H9 (cell line): Measurements from ENCODE around the gene CRYGA. TPM values are rescaled to one million over a fixed set of nuclear protein-coding genes. Genes with fewer than 3 reads are reported as not detected.

Experiments used
- DNase-seq: peaks from one replicate; pipeline ENCODE4 v3.0.0-alpha.2; 2017
- H2AFZ ChIP-seq: one replicate; pipeline ENCODE4 v1.6.1; 2013; ENCODE audit warnings: mild to moderate bottlenecking, low read length, control low read depth, moderate library complexity
- H2AK5ac ChIP-seq: 2 replicates; pipeline ENCODE4 v1.6.1; 2013; ENCODE audit warnings: low read length, control low read depth, mixed read lengths; ENCODE audit not compliant: insufficient read length
- H2BK120ac ChIP-seq: one replicate; pipeline ENCODE4 v1.6.1; 2013; ENCODE audit warnings: low read depth, mild to moderate bottlenecking, low read length, control low read depth, inconsistent platforms; ENCODE audit not compliant: poor library complexity, severe bottlenecking
- H2BK12ac ChIP-seq: 2 replicates; pipeline ENCODE4 v1.6.1; 2013; ENCODE audit warnings: low read length, control low read depth, mixed read lengths, low read depth; ENCODE audit not compliant: insufficient read length
- H2BK15ac ChIP-seq: 2 replicates; pipeline ENCODE4 v1.6.1; 2013; ENCODE audit warnings: low read depth, low read length, control low read depth
- H2BK20ac ChIP-seq: one replicate; pipeline ENCODE4 v1.6.1; 2013; ENCODE audit warnings: low read depth, mild to moderate bottlenecking, low read length, control low read depth, inconsistent platforms; ENCODE audit not compliant: poor library complexity, severe bottlenecking
- H2BK5ac ChIP-seq: 2 replicates; pipeline ENCODE4 v1.6.1; 2013; ENCODE audit warnings: low read length, control low read depth, mixed read lengths; ENCODE audit not compliant: insufficient read length
- H3K14ac ChIP-seq: 2 replicates; pipeline ENCODE4 v1.6.1; 2013; ENCODE audit warnings: low read length, control low read depth; ENCODE audit not compliant: insufficient read depth
- H3K18ac ChIP-seq: 2 replicates; pipeline ENCODE4 v1.6.1; 2013; ENCODE audit warnings: low read depth, mild to moderate bottlenecking, mixed read lengths, low read length, control low read depth; ENCODE audit not compliant: insufficient read length
- H3K23ac ChIP-seq: 2 replicates; pipeline ENCODE4 v1.6.1; 2013; ENCODE audit warnings: low read length, control low read depth, mixed read lengths, low read depth; ENCODE audit not compliant: insufficient read length
- H3K23me2 ChIP-seq: 2 replicates; pipeline ENCODE4 v1.6.1; 2013; ENCODE audit warnings: low read depth, mild to moderate bottlenecking, mixed read lengths, low read length, control low read depth; ENCODE audit not compliant: insufficient read length, poor library complexity, severe bottlenecking
- H3K27ac ChIP-seq: 2 replicates; pipeline ENCODE4 v1.5.1; 2013; ENCODE audit warnings: low read length, control low read depth, mixed read lengths, low read depth; ENCODE audit not compliant: insufficient read length
- H3K27me3 ChIP-seq: 2 replicates; pipeline ENCODE4 v1.6.1; 2013; ENCODE audit warnings: low read length, control low read depth, inconsistent platforms; ENCODE audit not compliant: insufficient read depth
- H3K4ac ChIP-seq: 2 replicates; pipeline ENCODE4 v1.6.1; 2013; ENCODE audit warnings: low read depth, mild to moderate bottlenecking, control low read depth, inconsistent platforms, low read length, moderate library complexity
- H3K4me1 ChIP-seq: 2 replicates; pipeline ENCODE4 v1.6.1; 2013; ENCODE audit warnings: low read length, control low read depth, inconsistent platforms; ENCODE audit not compliant: insufficient read depth
- H3K4me2 ChIP-seq: 2 replicates; pipeline ENCODE4 v1.6.1; 2013; ENCODE audit warnings: low read length, control low read depth, mixed read lengths; ENCODE audit not compliant: insufficient read length, insufficient read depth
- H3K56ac ChIP-seq: 2 replicates; pipeline ENCODE4 v1.6.1; 2013; ENCODE audit warnings: low read depth, mild to moderate bottlenecking, mixed read lengths, low read length, control low read depth; ENCODE audit not compliant: insufficient read length
- H3K79me1 ChIP-seq: 2 replicates; pipeline ENCODE4 v1.6.1; 2013; ENCODE audit warnings: low read depth, mild to moderate bottlenecking, moderate library complexity, low read length, control low read depth, inconsistent platforms; ENCODE audit not compliant: insufficient read depth, poor library complexity, severe bottlenecking
- H3K79me2 ChIP-seq: 2 replicates; pipeline ENCODE4 v1.6.1; 2013; ENCODE audit warnings: low read length, control low read depth, inconsistent platforms; ENCODE audit not compliant: insufficient read depth
- H3K9ac ChIP-seq: 2 replicates; pipeline ENCODE4 v1.6.1; 2013; ENCODE audit warnings: low read length, control low read depth, mixed read lengths; ENCODE audit not compliant: insufficient read length; ENCODE audit errors: extremely low read depth
- H3K9me3 ChIP-seq: one replicate; pipeline ENCODE4 v1.6.1; 2013; ENCODE audit warnings: low read depth, low read length, inconsistent platforms; ENCODE audit not compliant: control insufficient read depth
- H3T11ph ChIP-seq: one replicate; pipeline ENCODE4 v1.6.1; 2013; ENCODE audit warnings: mild to moderate bottlenecking, low read length, control low read depth, inconsistent platforms
- H4K20me1 ChIP-seq: one replicate; pipeline ENCODE4 v1.6.1; 2013; ENCODE audit not compliant: control insufficient read depth, insufficient read length, insufficient read depth
- H4K5ac ChIP-seq: 2 replicates; pipeline ENCODE4 v1.6.1; 2013; ENCODE audit warnings: low read depth, mild to moderate bottlenecking, mixed read lengths, low read length, control low read depth; ENCODE audit not compliant: insufficient read length
- H4K8ac ChIP-seq: replicated peaks from 2 replicates; pipeline ENCODE4 v1.6.1; 2013; ENCODE audit warnings: low read length, control low read depth, mixed read lengths, low read depth; ENCODE audit not compliant: insufficient read length
- H4K91ac ChIP-seq: 2 replicates; pipeline ENCODE4 v1.6.1; 2013; ENCODE audit warnings: low read depth, mild to moderate bottlenecking, moderate library complexity, mixed read lengths, low read length, control low read depth; ENCODE audit not compliant: insufficient read length
- H3K27ac Mint-ChIP-seq, 3 experiments: 2 replicates in 2 of 3; 3 replicates in 1 of 3; pipeline ENCODE4 v1.8.0; 2020 to 2021; ENCODE audit warnings: mixed read lengths in 3 of 3, mild to moderate bottlenecking in 1 of 3, moderate library complexity in 1 of 3
- H3K27me3 Mint-ChIP-seq: 2 replicates; pipeline ENCODE4 v1.8.0; 2021; ENCODE audit warnings: low read depth, mild to moderate bottlenecking, moderate library complexity, mixed read lengths
- H3K36me3 Mint-ChIP-seq, 3 experiments: 2 replicates in 2 of 3; 3 replicates in 1 of 3; pipeline ENCODE4 v1.8.0; 2020 to 2021; ENCODE audit warnings: low read depth in 3 of 3, mixed read lengths in 3 of 3; ENCODE audit not compliant: insufficient read depth in 1 of 3
- H3K4me1 Mint-ChIP-seq, 2 experiments: 2 replicates each; pipeline ENCODE4 v1.8.0; 2020; ENCODE audit warnings: mixed read lengths in 2 of 2
- H3K4me3 Mint-ChIP-seq, 2 experiments: 2 replicates in 1 of 2; 3 replicates in 1 of 2; pipeline ENCODE4 v1.8.0; 2020 to 2021; ENCODE audit warnings: mild to moderate bottlenecking in 2 of 2, mixed read lengths in 2 of 2, moderate library complexity in 1 of 2
- H3K9me3 Mint-ChIP-seq, 2 experiments: 2 replicates in 1 of 2; 3 replicates in 1 of 2; pipeline ENCODE4 v1.8.0; 2020; ENCODE audit warnings: mild to moderate bottlenecking in 2 of 2, mixed read lengths in 2 of 2, moderate library complexity in 1 of 2
- WGBS: extraction: QIAGEN DNeasy Blood & Tissue Kit; methylation state at CpG from one replicate; pipeline ENCODE4 v1.1.7; 2013; ENCODE audit warnings: missing lambda C conversion rate, low lambda C conversion rate, mixed read lengths; ENCODE audit not compliant: insufficient read length; ENCODE audit errors: extremely low coverage; 5-methylcytosine and 5-hydroxymethylcytosine counted together
- total RNA-seq: library from RNA; stranded (reverse); gene quantifications from 2 replicates; pipeline ENCODE4 v1.2.1, GENCODE V29; 2021
- TF ChIP-seq, protein P1 (sequence below): fragments of 200-600 bp; sonication (generic); conservative IDR thresholded peaks from 3 replicates; pipeline ENCODE4 v1.8.0; 2021; ENCODE audit warnings: antibody characterized with exemption, mild to moderate bottlenecking

The CRYGA gene
- total RNA-seq, 1 experiment from 2014 or later: not detected

DNA sequence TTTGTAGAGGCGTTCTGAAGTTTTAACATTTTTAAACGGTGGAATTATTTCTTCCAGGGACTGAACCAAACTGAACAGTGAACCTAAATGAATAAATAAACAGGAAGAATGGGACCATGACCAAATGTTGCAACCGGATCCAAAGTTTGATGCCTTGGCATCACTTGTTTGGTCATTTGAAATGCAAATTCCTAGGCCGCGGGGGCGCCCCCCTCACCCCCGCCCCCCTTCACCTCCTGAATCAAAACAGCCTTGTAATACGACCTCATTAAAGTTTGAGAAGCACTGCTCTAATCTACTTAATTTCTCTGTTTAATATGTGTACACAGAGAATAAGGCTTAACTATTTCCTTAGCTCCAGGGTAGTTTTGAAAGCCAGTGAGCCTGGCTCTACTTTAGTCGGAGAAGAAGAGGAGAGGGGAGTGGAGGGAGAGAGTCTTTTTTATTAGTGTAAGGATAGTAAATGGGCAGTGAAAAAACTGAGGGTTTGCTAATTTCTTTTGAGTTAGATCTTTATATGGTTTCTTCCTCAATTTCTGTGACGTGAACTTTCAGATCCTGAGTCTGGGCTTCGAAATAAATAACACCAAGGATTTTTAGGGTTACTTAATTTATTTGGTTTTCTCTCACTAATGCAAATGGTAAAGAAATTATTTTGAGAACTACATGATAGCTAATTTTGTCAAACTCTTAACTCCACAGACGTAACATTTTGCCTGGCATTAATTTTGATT lies 20.8 kb upstream of the CRYGA start:
- no peaks in the 10 kb centered on the region for H3K27me3 Mint-ChIP-seq
- no peak overlapping the region for H3T11ph ChIP-seq
- peaks cover 5% of the 10 kb centered on the region for H3K4me1 ChIP-seq
- H3K9ac ChIP-seq: no peak overlapping the region
- H3K9me3 Mint-ChIP-seq: no peaks in the 10 kb centered on the region
- H3K27ac Mint-ChIP-seq: peak overlapping the region in 2 of 3 experiments; percentile 82 to 91; a peak in 4 of 7 replicates
- H2AFZ ChIP-seq: peak overlapping the region; percentile 84
- WGBS: no CpG with 5 or more reads among the region's 12 CpGs
- H2BK5ac ChIP-seq: no peak overlapping the region
- no peak overlapping the region for H2BK120ac ChIP-seq
- H2BK20ac ChIP-seq: no peak overlapping the region
- no peak overlapping the region for H3K14ac ChIP-seq
- H2AK5ac ChIP-seq: no peak overlapping the region
- no peaks in the 10 kb centered on the region for H3K9me3 ChIP-seq
- no peak overlapping the region for H3K4ac ChIP-seq
- H3K79me2 ChIP-seq: no peaks in the 10 kb centered on the region
- TF ChIP-seq, protein P1, sequence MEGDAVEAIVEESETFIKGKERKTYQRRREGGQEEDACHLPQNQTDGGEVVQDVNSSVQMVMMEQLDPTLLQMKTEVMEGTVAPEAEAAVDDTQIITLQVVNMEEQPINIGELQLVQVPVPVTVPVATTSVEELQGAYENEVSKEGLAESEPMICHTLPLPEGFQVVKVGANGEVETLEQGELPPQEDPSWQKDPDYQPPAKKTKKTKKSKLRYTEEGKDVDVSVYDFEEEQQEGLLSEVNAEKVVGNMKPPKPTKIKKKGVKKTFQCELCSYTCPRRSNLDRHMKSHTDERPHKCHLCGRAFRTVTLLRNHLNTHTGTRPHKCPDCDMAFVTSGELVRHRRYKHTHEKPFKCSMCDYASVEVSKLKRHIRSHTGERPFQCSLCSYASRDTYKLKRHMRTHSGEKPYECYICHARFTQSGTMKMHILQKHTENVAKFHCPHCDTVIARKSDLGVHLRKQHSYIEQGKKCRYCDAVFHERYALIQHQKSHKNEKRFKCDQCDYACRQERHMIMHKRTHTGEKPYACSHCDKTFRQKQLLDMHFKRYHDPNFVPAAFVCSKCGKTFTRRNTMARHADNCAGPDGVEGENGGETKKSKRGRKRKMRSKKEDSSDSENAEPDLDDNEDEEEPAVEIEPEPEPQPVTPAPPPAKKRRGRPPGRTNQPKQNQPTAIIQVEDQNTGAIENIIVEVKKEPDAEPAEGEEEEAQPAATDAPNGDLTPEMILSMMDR: no peak
- no peak overlapping the region for H4K5ac ChIP-seq
- H4K8ac ChIP-seq: no peak overlapping the region
- peak overlapping the region; percentile 61 to 75 for H3K4me3 Mint-ChIP-seq
- no peak overlapping the region for H3K18ac ChIP-seq
- H3K56ac ChIP-seq: no peak overlapping the region
- H3K79me1 ChIP-seq: no peaks in the 10 kb centered on the region
- no peak overlapping the region for H2BK12ac ChIP-seq
- H3K23me2 ChIP-seq: peaks cover 4% of the 10 kb centered on the region
- H3K27me3 ChIP-seq: no peaks in the 10 kb centered on the region
- no peak overlapping the region for H3K23ac ChIP-seq
- no peaks in the 10 kb centered on the region for H4K20me1 ChIP-seq
- no peak for DNase-seq
- H3K36me3 Mint-ChIP-seq: no peaks in the 10 kb centered on the region
- H4K91ac ChIP-seq: no peak overlapping the region
- H3K4me1 Mint-ChIP-seq: peaks cover 48 to 66% of the 10 kb centered on the region in 2 experiments
- H3K4me2 ChIP-seq: peak overlapping the region; percentile 47
- H3K27ac ChIP-seq: no peak overlapping the region
- no peak overlapping the region for H2BK15ac ChIP-seq
